Nephron progenitor cell (in vitro differentiated cells): ENCODE results near the gene CDC37.

Experiments used
- DNase-seq: peaks from one replicate; pipeline ENCODE4 v3.0.0; 2021
- H3K27ac Mint-ChIP-seq: 2 replicates; pipeline ENCODE4 v1.8.0; 2021; ENCODE audit warnings: mild to moderate bottlenecking, moderate library complexity, mixed read lengths
- H3K27me3 Mint-ChIP-seq: 2 replicates; pipeline ENCODE4 v1.8.0; 2021; ENCODE audit warnings: mild to moderate bottlenecking, low read depth, mixed read lengths; ENCODE audit not compliant: poor library complexity
- H3K36me3 Mint-ChIP-seq: 2 replicates; pipeline ENCODE4 v1.8.0; 2021; ENCODE audit warnings: low read depth, mixed read lengths
- H3K4me1 Mint-ChIP-seq: 2 replicates; pipeline ENCODE4 v1.8.0; 2021; ENCODE audit warnings: mixed read lengths
- H3K4me3 Mint-ChIP-seq: 2 replicates; pipeline ENCODE4 v1.8.0; 2021; ENCODE audit warnings: mild to moderate bottlenecking, moderate library complexity, mixed read lengths
- H3K9me3 Mint-ChIP-seq: 2 replicates; pipeline ENCODE4 v1.8.0; 2021; ENCODE audit warnings: mild to moderate bottlenecking, moderate library complexity, mixed read lengths
- CTCF ChIP-seq: fragments of 200-600 bp; sonication (generic); IDR thresholded peaks from 2 replicates; pipeline ENCODE4 v1.5.0; 2021; ENCODE audit warnings: antibody characterized with exemption

CDC37 gene

DNA sequence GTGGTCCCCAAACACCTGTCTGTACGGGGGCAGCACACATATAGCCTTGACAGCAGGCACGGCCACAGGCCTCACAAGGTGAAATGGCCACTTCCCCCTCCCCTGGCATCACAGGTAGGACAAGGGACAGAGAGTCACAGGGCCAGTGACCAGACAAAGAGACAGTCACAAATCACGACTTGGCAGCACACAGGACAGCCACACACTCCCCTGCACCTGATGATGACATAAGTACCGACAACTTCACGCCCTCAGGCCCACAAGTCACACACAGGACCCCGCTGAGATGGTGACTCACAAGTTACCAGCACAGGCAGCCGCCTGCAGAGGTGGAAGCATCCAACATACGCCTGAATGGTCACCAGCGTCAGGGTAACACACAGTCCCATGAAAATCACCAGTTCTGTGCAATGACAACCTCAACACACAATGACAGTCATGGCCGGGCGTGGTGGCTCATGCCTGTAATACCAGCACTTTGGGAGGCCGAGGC, 39.5 kb downstream of the CDC37 start:
- H3K27ac Mint-ChIP-seq = no peak overlapping the region
- no peaks in the 10 kb centered on the region for H3K27me3 Mint-ChIP-seq
- peaks cover 36% of the 10 kb centered on the region for H3K36me3 Mint-ChIP-seq
- DNase-seq = no peak
- peaks cover under 1% of the 10 kb centered on the region for H3K9me3 Mint-ChIP-seq
- H3K4me3 Mint-ChIP-seq = no peak overlapping the region
- no peak for TF ChIP-seq CTCF
- H3K4me1 Mint-ChIP-seq = no peaks in the 10 kb centered on the region

- H3K36me3 Mint-ChIP-seq = peaks cover 23% of the 10 kb centered on the region
- no peak overlapping the region for H3K27ac Mint-ChIP-seq
- no peaks in the 10 kb centered on the region for H3K27me3 Mint-ChIP-seq
- no peaks in the 10 kb centered on the region for H3K4me1 Mint-ChIP-seq
- TF ChIP-seq CTCF = no peak
- no peak overlapping the region for H3K4me3 Mint-ChIP-seq
- H3K9me3 Mint-ChIP-seq = no peaks in the 10 kb centered on the region
- DNase-seq = no peak
Observed at GRCh38 chr19:10362259-10362658, 41.1 kb downstream of the CDC37 start.

- TF ChIP-seq CTCF = no peak
- DNase-seq = no peak
- no peaks in the 10 kb centered on the region for H3K9me3 Mint-ChIP-seq
- H3K27ac Mint-ChIP-seq = no peak overlapping the region
- H3K27me3 Mint-ChIP-seq = no peaks in the 10 kb centered on the region
- H3K4me1 Mint-ChIP-seq = no peaks in the 10 kb centered on the region
- H3K36me3 Mint-ChIP-seq = peaks cover 19% of the 10 kb centered on the region
- no peak overlapping the region for H3K4me3 Mint-ChIP-seq
Observed at GRCh38 chr19:10361569-10362011, 41.8 kb downstream of the CDC37 start.

DNA sequence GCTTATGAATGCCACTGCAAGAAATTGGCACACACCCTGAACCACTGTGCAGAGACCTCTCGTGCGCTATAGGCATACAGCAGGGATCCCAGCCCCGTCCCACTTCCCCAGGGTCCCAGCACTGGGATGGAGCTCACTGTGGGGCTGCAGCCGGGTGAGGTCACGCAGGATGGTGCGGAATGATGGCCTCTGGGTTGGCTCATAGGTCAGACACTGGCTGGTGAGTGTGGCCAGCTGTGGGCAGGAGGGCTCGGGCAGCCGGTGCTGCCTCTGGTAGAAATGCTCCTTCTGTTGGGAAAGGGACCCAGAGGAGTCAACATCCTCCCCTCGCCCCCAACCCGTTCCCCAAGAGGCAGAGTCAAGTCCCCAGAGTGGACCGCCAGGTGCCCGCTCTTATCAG, 46.9 kb downstream of the CDC37 start:
- Mint-ChIP-seq H3K27ac (no peak overlapping the region), H3K4me3 (no peak overlapping the region), H3K4me1 (peaks cover 23% of the 10 kb centered on the region), H3K36me3 (peaks cover 23% of the 10 kb centered on the region), H3K9me3 (no peaks in the 10 kb centered on the region), H3K27me3 (no peaks in the 10 kb centered on the region)
- DNase-seq = no peak
- no peak for TF ChIP-seq CTCF

GRCh38 chr19:10353793-10354391, 49.5 kb downstream of the CDC37 start:
- peaks cover 18% of the 10 kb centered on the region for H3K36me3 Mint-ChIP-seq
- peak overlapping the region; percentile 99 for H3K27ac Mint-ChIP-seq

More at GRCh38 chr19:10353793-10354391, 49.5 kb downstream of the CDC37 start:
- H3K4me1 Mint-ChIP-seq = peaks cover 23% of the 10 kb centered on the region
- DNase-seq = peak; percentile 99
- peak overlapping the region; percentile 80 for H3K4me3 Mint-ChIP-seq
- no peaks in the 10 kb centered on the region for H3K9me3 Mint-ChIP-seq
- H3K27me3 Mint-ChIP-seq = no peaks in the 10 kb centered on the region
- no peak for TF ChIP-seq CTCF
